Measurements from ENCODE around the gene GPR84. TPM values are rescaled to one million over a fixed set of nuclear protein-coding genes. Genes with fewer than 3 reads are reported as not detected.

Gene GPR84
- total and polyA plus RNA-seq, 2 of the 13 experiments (the other 11 are each of a cell fraction or from before 2014, with no cell fraction given), result not detected

- TF ChIP-seq ZNF318 (CRISPR knock-in tag; IDR thresholded peaks at IDR 0.05) (no peak), ZNF337 (CRISPR knock-in tag; IDR thresholded peaks at IDR 0.05; ENCODE audit: borderline replicate concordance, low read depth) (no peak), MXD1 (CRISPR knock-in tag; IDR thresholded peaks at IDR 0.05) (no peak), TRAFD1 (CRISPR knock-in tag; IDR thresholded peaks at IDR 0.05; ENCODE audit: borderline replicate concordance) (no peak), IKZF5 (CRISPR knock-in tag; IDR thresholded peaks at IDR 0.05) (no peak), TEAD3 (CRISPR knock-in tag; optimal IDR thresholded peaks at IDR 0.05; ENCODE audit: borderline replicate concordance) (peak; percentile 17), PBX2 (CRISPR knock-in tag; IDR thresholded peaks at IDR 0.05) (no peak)
Observed at GRCh38 chr12:54404061-54405004, 40.0 kb upstream of the GPR84 start (continued).
